Thoracic aorta (tissue), 2 donors: ENCODE data around the gene CCDC134. TPM values are rescaled to one million over a fixed set of nuclear protein-coding genes. Genes with fewer than 3 reads are reported as not detected.
A peak's percentile ranks its signal among the peaks of the same experiment; 100 is the strongest.

ENCODE experiments used
- ATAC-seq: fragments of 150-250 bp; one replicate; pipeline ENCODE4 v1.8.0; 2017; ENCODE audit warnings: low read depth; ENCODE audit not compliant: insufficient number of reproducible peaks, low FRiP score
- DNase-seq: peaks from one replicate; pipeline ENCODE4 v3.0.0-alpha.2; 2020; ENCODE audit warnings: low spot score
- H3K27ac ChIP-seq, 2 donors: fragments of 200-600 bp; sonication (generic); 1 replicate in 1 of 2; 2 replicates in 1 of 2; pipeline ENCODE4 v1.5.1; 2016; ENCODE audit warnings: mild to moderate bottlenecking in 2 of 2, moderate library complexity in 2 of 2
- H3K27me3 ChIP-seq: fragments of 200-600 bp; sonication (generic); replicated peaks from 2 replicates; pipeline ENCODE4 v1.6.0; 2016; ENCODE audit warnings: mild to moderate bottlenecking; ENCODE audit not compliant: insufficient read depth
- H3K36me3 ChIP-seq: fragments of 200-600 bp; sonication (generic); one replicate; pipeline ENCODE4 v1.5.1; 2016
- H3K4me1 ChIP-seq, 2 donors: fragments of 200-600 bp; sonication (generic); 1 replicate in 1 of 2; 2 replicates in 1 of 2; pipeline versions ENCODE4 v1.5.1 to v1.6.0; 2016; ENCODE audit warnings: low read depth in 2 of 2, mild to moderate bottlenecking in 1 of 2; ENCODE audit not compliant: control insufficient read depth in 1 of 2
- H3K4me3 ChIP-seq: fragments of 200-600 bp; sonication (generic); 2 replicates; pipeline ENCODE4 v1.5.1; 2016; ENCODE audit warnings: mild to moderate bottlenecking
- H3K9me3 ChIP-seq: fragments of 200-600 bp; sonication (generic); 2 replicates; pipeline ENCODE4 v1.5.1; 2016
- total RNA-seq, 2 donors: library from RNA; depleted of rRNA; stranded (reverse); fragments of >200 nt; gene quantifications; one replicate each; pipeline versions ENCODE4 v1.1.0 to v1.2.3, GENCODE V29; 2016
- TF ChIP-seq, protein P1 (sequence below): fragments of 200-600 bp; sonication (generic); IDR thresholded peaks from one replicate; pipeline ENCODE4 v1.5.1; 2019; ENCODE audit warnings: antibody characterized with exemption

CCDC134 gene
- total RNA-seq, 2 donors from 2014 or later, result 1.6 to 5.3 TPM

DNA sequence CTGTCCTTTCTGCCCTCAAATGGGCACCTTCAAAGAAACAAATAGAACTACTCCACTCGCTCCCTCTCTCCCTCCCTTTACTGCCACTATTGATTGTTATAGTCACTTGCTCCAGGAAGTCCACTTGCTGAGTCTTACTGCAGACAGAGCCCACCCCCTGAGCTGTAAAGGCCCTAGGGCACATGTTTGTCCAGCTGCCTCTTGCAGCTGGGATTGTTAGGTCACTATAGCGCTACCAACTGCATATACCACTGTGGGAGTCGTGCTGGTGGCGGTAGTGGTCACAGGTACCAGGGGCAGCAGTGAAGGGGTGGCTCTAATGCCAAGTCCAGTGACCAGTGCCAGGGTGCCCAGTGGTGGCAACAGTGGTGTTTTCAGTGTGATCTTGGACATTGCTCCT, 28.0 kb downstream of the CCDC134 start:
- Histone ChIP-seq H3K4me1 (peaks cover 0 to 29% of the 10 kb centered on the region in 2 donors), H3K36me3 (no peaks in the 10 kb centered on the region), H3K4me3 (no peak overlapping the region), H3K9me3 (no peaks in the 10 kb centered on the region), H3K27me3 (no peaks in the 10 kb centered on the region), H3K27ac (no peak overlapping the region)
- ATAC-seq (no peak), DNase-seq (no peak)
- TF ChIP-seq, protein P1, sequence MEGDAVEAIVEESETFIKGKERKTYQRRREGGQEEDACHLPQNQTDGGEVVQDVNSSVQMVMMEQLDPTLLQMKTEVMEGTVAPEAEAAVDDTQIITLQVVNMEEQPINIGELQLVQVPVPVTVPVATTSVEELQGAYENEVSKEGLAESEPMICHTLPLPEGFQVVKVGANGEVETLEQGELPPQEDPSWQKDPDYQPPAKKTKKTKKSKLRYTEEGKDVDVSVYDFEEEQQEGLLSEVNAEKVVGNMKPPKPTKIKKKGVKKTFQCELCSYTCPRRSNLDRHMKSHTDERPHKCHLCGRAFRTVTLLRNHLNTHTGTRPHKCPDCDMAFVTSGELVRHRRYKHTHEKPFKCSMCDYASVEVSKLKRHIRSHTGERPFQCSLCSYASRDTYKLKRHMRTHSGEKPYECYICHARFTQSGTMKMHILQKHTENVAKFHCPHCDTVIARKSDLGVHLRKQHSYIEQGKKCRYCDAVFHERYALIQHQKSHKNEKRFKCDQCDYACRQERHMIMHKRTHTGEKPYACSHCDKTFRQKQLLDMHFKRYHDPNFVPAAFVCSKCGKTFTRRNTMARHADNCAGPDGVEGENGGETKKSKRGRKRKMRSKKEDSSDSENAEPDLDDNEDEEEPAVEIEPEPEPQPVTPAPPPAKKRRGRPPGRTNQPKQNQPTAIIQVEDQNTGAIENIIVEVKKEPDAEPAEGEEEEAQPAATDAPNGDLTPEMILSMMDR, result no peak

- Histone ChIP-seq H3K4me1 (peaks cover 7 to 38% of the 10 kb centered on the region in 2 donors), H3K36me3 (no peaks in the 10 kb centered on the region), H3K9me3 (no peaks in the 10 kb centered on the region), H3K27me3 (no peaks in the 10 kb centered on the region), H3K27ac (no peak overlapping the region), H3K4me3 (no peak overlapping the region)
- TF ChIP-seq, protein P1, result no peak
- DNase-seq, result no peak
- no peak for ATAC-seq
These were observed 29.7 kb downstream of the CCDC134 start for GRCh38 chr22:41830174-41830573.

DNA sequence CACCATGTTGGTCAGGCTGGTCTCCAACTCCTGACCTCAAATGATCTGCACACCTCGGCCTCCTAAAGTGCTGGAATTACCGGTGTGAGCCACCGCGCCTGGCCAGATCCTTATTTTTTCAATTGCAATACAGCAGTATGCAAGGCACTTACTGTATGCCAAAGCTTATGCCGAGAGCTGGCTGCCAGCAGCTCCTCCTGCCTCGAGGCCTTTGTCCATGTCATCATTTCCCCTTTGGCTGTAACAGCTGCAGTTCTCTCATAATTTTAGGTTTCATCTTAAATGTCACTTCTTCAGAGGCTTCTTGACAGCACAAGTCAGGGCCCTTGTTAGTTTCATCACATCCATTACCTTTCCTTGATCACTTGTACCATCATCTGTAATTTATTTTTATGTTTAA, 30.9 kb downstream of the CCDC134 start:
- TF ChIP-seq, protein P1, result no peak
- Histone ChIP-seq H3K27ac (peak overlapping the region in 1 of 2 donors; percentile 85), H3K36me3 (peaks cover 2% of the 10 kb centered on the region), H3K9me3 (no peaks in the 10 kb centered on the region), H3K4me3 (no peak overlapping the region), H3K27me3 (no peaks in the 10 kb centered on the region), H3K4me1 (peaks cover 7 to 33% of the 10 kb centered on the region in 2 donors)
- ATAC-seq, result no peak
- no peak for DNase-seq

- peak overlapping the region; percentile 96 for H3K4me3 ChIP-seq
- peaks cover 2% of the 10 kb centered on the region for H3K36me3 ChIP-seq
- DNase-seq, result no peak
- TF ChIP-seq, protein P1, result no peak
- H3K9me3 ChIP-seq, result no peaks in the 10 kb centered on the region
- peak overlapping the region; percentile 85 to 92 for H3K27ac ChIP-seq
- no peaks in the 10 kb centered on the region for H3K27me3 ChIP-seq
- no peak for ATAC-seq
- peaks cover 7 to 31% of the 10 kb centered on the region in 2 donors for H3K4me1 ChIP-seq
These were observed 31.5 kb downstream of the CCDC134 start for GRCh38 chr22:41831828-41832552.

DNA sequence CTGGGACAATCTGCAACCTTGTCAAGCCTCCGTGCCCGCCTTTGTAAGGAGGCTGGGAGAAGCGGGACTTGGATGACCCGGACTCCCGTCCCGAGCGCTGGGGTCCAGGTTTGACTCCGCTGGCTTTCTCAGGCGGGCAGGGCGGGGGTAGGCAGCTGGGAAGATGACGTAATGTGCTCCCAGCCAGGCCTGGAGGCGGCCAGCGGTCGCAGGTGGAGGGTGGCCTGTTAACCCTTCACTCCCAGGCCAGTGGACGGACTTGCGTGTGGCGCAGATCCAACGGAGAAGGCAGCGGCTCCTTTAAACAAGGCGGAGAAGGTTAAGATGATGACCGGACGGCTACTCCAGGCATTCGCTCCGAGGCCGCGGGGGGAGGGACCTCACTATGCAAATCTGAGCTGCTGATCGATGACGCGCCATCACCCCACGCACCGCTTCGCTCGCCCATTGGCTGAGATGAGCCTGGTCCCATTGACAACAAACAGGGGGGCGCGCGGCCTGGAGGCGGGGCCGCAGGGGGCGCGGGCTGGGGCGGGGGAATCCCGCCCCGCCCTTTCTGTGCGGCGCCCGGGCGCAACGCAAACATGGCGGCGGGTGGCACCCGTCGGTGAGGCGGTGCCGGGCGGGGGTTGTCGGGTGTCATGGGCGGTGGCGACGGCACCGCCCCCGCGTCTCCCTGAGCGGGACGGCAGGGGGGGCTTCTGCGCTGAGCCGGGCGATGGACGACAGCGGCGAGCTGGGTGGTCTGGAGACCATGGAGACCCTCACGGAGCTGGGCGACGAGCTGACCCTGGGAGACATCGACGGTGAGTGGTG, 32.3 kb downstream of the CCDC134 start, which contains the start of gene SREBF2:
Gene SREBF2, plus strand, starts transcription at position 553 of the 816 bp plus-strand sequence. Its CDS starts 166 bp downstream, at position 719.
- Histone ChIP-seq H3K27ac (peak within 1 kb of the TSS; percentile 85 to 92), H3K27me3 (no peaks in the 10 kb centered on the region), H3K4me1 (peaks cover 7 to 31% of the 10 kb centered on the region in 2 donors), H3K9me3 (no peaks in the 10 kb centered on the region), H3K4me3 (peak within 1 kb of the TSS; percentile 96), H3K36me3 (peaks cover 2% of the 10 kb centered on the region)
- TF ChIP-seq, protein P1, result no peak
- DNase-seq (peak; percentile 99), ATAC-seq (peak; percentile 98)
